ENCODE results near the gene PLEKHN1.
A peak's percentile ranks its signal among the peaks of the same experiment; 100 is the strongest.

Gene PLEKHN1

GRCh38 chr1:1021010-1021919 lies 55.0 kb downstream of the PLEKHN1 start:
- Histone ChIP-seq H3K9me3 (ENCODE audit: control insufficient read depth, low read length) (no peaks in the 10 kb centered on the region), H3K27ac (ENCODE audit: insufficient read depth, low read depth, low read length, poor library complexity, severe bottlenecking) (no peak overlapping the region), H3K4me1 (ENCODE audit: control insufficient read depth, insufficient read depth, low read length) (peaks cover 40% of the 10 kb centered on the region), H3K27me3 (ENCODE audit: control insufficient read depth, insufficient read depth, low read length, poor library complexity, severe bottlenecking) (no peaks in the 10 kb centered on the region), H3K36me3 (ENCODE audit: control insufficient read depth, insufficient read depth, low read length) (no peaks in the 10 kb centered on the region), H3K4me3 (ENCODE audit: insufficient read depth, low read depth, low read length) (peak overlapping the region; percentile 71)
- 18% methylated on average over 33 of the region's 33 CpGs for WGBS, 2 experiments

- WGBS, 2 experiments: 94% methylated on average over 10 of the region's 10 CpGs
- H3K27ac ChIP-seq (ENCODE audit: insufficient read depth, low read depth, low read length, poor library complexity, severe bottlenecking): no peak overlapping the region
- H3K9me3 ChIP-seq (ENCODE audit: control insufficient read depth, low read length): no peaks in the 10 kb centered on the region
- H3K27me3 ChIP-seq (ENCODE audit: control insufficient read depth, insufficient read depth, low read length, poor library complexity, severe bottlenecking): no peaks in the 10 kb centered on the region
- H3K4me3 ChIP-seq (ENCODE audit: insufficient read depth, low read depth, low read length): peak overlapping the region; percentile 71
- peaks cover 47% of the 10 kb centered on the region for H3K4me1 ChIP-seq (ENCODE audit: control insufficient read depth, insufficient read depth, low read length)
- H3K36me3 ChIP-seq (ENCODE audit: control insufficient read depth, insufficient read depth, low read length): no peaks in the 10 kb centered on the region
Measured at GRCh38 chr1:1021920-1022259, 55.6 kb downstream of the PLEKHN1 start.

GRCh38 chr1:1022302-1023009 lies 56.2 kb downstream of the PLEKHN1 start:
- peaks cover 47% of the 10 kb centered on the region for H3K4me1 ChIP-seq (ENCODE audit: control insufficient read depth, insufficient read depth, low read length)
- no peaks in the 10 kb centered on the region for H3K9me3 ChIP-seq (ENCODE audit: control insufficient read depth, low read length)
- WGBS, 2 experiments: 91% methylated on average over 27 of the region's 27 CpGs
- no peak overlapping the region for H3K4me3 ChIP-seq (ENCODE audit: insufficient read depth, low read depth, low read length)
- no peak overlapping the region for H3K27ac ChIP-seq (ENCODE audit: insufficient read depth, low read depth, low read length, poor library complexity, severe bottlenecking)
- no peaks in the 10 kb centered on the region for H3K36me3 ChIP-seq (ENCODE audit: control insufficient read depth, insufficient read depth, low read length)
- H3K27me3 ChIP-seq (ENCODE audit: control insufficient read depth, insufficient read depth, low read length, poor library complexity, severe bottlenecking): no peaks in the 10 kb centered on the region

DNA sequence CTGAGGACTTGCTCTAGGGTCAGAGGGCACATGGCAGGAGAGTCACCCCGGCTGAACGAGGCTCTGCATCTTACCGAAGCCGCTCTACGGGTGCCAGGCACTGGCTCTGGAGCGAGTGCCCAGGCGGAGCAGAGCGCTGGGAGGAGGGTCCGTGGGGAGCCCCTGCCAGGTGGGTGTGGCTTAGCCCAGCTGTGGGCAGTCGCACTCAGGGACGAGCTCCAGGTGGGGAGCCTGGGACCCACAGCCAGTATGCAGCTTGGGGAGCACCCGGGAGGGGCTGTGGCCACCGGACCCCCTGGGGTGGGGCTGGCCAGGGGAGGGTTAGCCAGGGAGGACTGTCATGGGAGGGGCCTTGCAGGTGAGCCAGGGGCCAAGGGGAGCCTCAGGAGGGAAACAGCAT lies 57.4 kb downstream of the PLEKHN1 start:
- H3K27ac ChIP-seq (ENCODE audit: insufficient read depth, low read depth, low read length, poor library complexity, severe bottlenecking): no peak overlapping the region

DNA sequence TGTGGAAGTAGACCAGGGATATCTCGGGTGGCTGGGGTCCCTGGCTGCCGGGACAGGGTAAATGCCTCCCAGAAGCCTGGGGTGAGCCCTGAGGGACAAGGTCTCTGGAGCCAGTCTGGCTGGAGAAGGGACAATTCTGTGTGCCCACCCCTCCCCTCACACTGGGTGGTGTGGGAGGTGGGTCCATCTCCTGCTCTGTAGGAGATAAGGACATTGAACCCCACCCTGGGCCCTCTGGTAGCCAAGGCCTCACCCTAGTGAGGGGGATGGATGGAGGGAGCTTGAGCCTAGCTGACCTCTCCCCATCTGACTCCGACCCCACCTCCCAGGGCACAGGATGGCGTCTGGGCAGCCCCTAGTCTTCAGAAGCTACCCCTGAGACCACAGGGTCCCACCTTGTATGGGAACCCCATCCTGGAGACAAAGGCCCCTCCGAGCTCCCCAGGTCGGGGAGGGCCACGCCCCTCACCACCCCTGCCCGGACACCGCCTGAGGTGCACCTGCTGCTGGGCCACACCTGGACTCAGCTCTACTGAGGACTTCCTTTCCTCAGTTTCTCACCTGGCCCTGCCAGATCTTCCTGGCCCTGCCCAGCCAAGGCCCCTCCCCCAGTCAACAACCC lies 58.0 kb downstream of the PLEKHN1 start:
- WGBS, 2 experiments: 83 to 86% methylated on average over 9 of the region's 9 CpGs
- Histone ChIP-seq H3K27ac (ENCODE audit: insufficient read depth, low read depth, low read length, poor library complexity, severe bottlenecking) (no peak overlapping the region), H3K4me3 (ENCODE audit: insufficient read depth, low read depth, low read length) (no peak overlapping the region), H3K9me3 (ENCODE audit: control insufficient read depth, low read length) (no peaks in the 10 kb centered on the region), H3K27me3 (ENCODE audit: control insufficient read depth, insufficient read depth, low read length, poor library complexity, severe bottlenecking) (no peaks in the 10 kb centered on the region), H3K4me1 (ENCODE audit: control insufficient read depth, insufficient read depth, low read length) (peaks cover 47% of the 10 kb centered on the region), H3K36me3 (ENCODE audit: control insufficient read depth, insufficient read depth, low read length) (no peaks in the 10 kb centered on the region)

More for the DNA sequence above, 57.4 kb downstream of the PLEKHN1 start:
- no peak overlapping the region for H3K4me3 ChIP-seq (ENCODE audit: insufficient read depth, low read depth, low read length)
- peaks cover 47% of the 10 kb centered on the region for H3K4me1 ChIP-seq (ENCODE audit: control insufficient read depth, insufficient read depth, low read length)
- H3K9me3 ChIP-seq (ENCODE audit: control insufficient read depth, low read length): no peaks in the 10 kb centered on the region
- H3K27me3 ChIP-seq (ENCODE audit: control insufficient read depth, insufficient read depth, low read length, poor library complexity, severe bottlenecking): no peaks in the 10 kb centered on the region
- no peaks in the 10 kb centered on the region for H3K36me3 ChIP-seq (ENCODE audit: control insufficient read depth, insufficient read depth, low read length)
- WGBS, 2 experiments: 85 to 87% methylated on average over 13 of the region's 13 CpGs

GRCh38 chr1:1024771-1025699 lies 58.8 kb downstream of the PLEKHN1 start:
- WGBS, 2 experiments: 65 to 66% methylated on average over 30 to 31 of the region's 31 CpGs
- Histone ChIP-seq H3K36me3 (ENCODE audit: control insufficient read depth, insufficient read depth, low read length) (no peaks in the 10 kb centered on the region), H3K9me3 (ENCODE audit: control insufficient read depth, low read length) (no peaks in the 10 kb centered on the region), H3K27me3 (ENCODE audit: control insufficient read depth, insufficient read depth, low read length, poor library complexity, severe bottlenecking) (no peaks in the 10 kb centered on the region), H3K4me3 (ENCODE audit: insufficient read depth, low read depth, low read length) (no peak overlapping the region), H3K27ac (ENCODE audit: insufficient read depth, low read depth, low read length, poor library complexity, severe bottlenecking) (no peak overlapping the region), H3K4me1 (ENCODE audit: control insufficient read depth, insufficient read depth, low read length) (peaks cover 47% of the 10 kb centered on the region)
